Fibroblast of pulmonary artery (primary cell): Measurements from ENCODE around the gene ZSWIM6.

ENCODE experiments used
- DNase-seq: peaks from one replicate; pipeline ENCODE4 v3.0.0-alpha.2; 2010; ENCODE audit warnings: low read depth
- H3K4me3 ChIP-seq: replicated peaks from 2 replicates; pipeline ENCODE4 v1.5.1; 2011; ENCODE audit warnings: low read depth, mild to moderate bottlenecking, control low read depth, low read length, moderate library complexity
- CTCF ChIP-seq: IDR thresholded peaks from 2 replicates; pipeline ENCODE4 v1.5.1; 2011; ENCODE audit warnings: mild to moderate bottlenecking, control low read depth, low read length, inconsistent platforms; ENCODE audit errors: missing control alignments

The ZSWIM6 gene

DNA sequence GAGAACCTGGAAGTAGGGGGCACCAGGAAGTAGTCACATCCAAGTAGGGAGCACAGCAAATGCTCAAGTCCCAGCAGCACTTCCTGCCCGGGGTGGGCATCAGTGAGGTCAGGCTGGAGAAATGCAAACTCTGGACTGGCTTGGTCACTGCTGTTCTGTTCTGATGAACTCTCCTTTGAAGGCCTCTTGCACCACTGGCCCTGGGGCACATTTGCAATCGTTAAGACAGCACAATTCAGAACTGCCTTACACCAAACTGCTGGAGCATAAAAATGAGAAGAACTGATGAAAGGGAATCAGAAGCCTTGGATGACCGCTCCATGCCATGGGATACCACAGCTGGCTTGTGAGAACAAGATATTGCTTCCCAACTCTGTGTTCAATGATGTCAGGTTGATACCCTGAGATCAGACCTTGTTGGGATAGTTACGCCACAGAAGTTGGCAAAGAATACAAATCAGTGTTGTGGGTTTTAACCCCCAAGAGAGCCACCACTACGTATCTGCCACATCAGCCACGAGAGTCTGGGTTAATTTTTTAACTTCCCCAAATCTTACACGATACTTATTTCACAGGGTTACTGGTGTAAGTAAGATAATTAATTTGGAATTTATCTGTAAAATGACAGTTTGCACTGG lies 42.3 kb upstream of the ZSWIM6 start:
- no peak for TF ChIP-seq CTCF
- no peak for DNase-seq
- no peak overlapping the region for H3K4me3 ChIP-seq

DNA sequence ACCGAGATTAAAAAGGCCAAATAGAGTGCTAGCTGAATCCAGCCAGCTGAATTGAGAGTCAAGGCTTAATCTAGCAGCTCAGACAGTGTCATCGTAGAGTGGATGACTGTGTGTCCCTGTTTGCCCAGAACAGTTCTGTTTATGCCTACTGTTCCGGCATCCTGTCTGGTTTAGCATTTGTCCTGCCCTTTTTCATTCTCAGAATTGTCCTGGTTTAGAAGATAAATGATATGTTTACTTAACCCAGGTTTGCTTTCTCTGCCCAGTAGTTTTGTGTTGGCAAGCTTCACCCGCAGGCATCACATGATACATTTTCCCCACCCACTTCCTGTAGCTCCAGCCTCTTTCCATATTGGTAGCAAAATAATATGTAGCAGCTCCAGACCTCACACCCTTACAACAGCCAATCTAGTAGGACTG lies 41.3 kb upstream of the ZSWIM6 start:
- no peak overlapping the region for H3K4me3 ChIP-seq
- DNase-seq, result peak; percentile 60
- no peak for TF ChIP-seq CTCF

DNA sequence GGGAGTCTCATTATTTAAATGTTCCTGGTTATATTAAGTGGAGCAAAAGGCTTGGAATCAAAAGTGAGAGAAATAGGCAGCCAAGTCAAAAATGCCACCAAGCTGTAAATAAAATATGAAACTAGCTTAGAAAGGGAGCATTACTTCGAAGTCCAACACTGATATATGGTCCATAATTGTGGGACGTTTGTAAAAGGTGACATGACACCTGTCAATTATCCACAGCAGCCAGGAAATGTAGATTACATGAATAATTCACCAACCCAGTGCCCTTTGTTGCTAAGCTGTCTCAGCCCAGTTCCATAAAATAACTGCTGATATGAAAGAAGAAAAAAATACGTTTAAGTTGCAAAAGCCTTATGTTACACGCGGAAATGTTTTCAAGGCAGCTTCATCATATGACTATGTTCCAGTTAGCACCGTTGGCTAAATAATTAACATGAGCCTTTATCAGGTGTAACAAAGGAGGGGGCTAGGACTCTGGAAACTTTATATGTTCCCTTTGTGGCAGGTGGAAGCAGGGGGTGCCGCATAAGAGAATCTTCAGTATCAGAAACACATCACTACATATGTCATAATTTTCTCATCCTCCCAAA lies 39.9 kb upstream of the ZSWIM6 start:
- no peak overlapping the region for H3K4me3 ChIP-seq
- no peak for TF ChIP-seq CTCF
- no peak for DNase-seq

GRCh38 chr5:61293071-61293470 lies 39.0 kb upstream of the ZSWIM6 start:
- no peak overlapping the region for H3K4me3 ChIP-seq
- no peak for DNase-seq
- TF ChIP-seq CTCF, result no peak

GRCh38 chr5:61293873-61294272 lies 38.2 kb upstream of the ZSWIM6 start:
- H3K4me3 ChIP-seq, result no peak overlapping the region
- no peak for TF ChIP-seq CTCF
- DNase-seq, result no peak

GRCh38 chr5:61295365-61295764 lies 36.7 kb upstream of the ZSWIM6 start:
- TF ChIP-seq CTCF, result no peak
- DNase-seq, result no peak
- no peak overlapping the region for H3K4me3 ChIP-seq

GRCh38 chr5:61298066-61298465 lies 34.0 kb upstream of the ZSWIM6 start:
- H3K4me3 ChIP-seq, result no peak overlapping the region
- no peak for TF ChIP-seq CTCF
- DNase-seq, result no peak
